ENCODE results near the gene IL19. TPM values are rescaled to one million over a fixed set of nuclear protein-coding genes. Genes with fewer than 3 reads are reported as not detected.
"Not testable (repeated sequence)": the region's sequence is repeated elsewhere in the genome, so short reads cannot be mapped to it uniquely, and the experiment has no call there.

IL19 gene
- polyA plus RNA-seq, 4 donors, result 0.39 to 0.82 (median 0.60) TPM

DNA sequence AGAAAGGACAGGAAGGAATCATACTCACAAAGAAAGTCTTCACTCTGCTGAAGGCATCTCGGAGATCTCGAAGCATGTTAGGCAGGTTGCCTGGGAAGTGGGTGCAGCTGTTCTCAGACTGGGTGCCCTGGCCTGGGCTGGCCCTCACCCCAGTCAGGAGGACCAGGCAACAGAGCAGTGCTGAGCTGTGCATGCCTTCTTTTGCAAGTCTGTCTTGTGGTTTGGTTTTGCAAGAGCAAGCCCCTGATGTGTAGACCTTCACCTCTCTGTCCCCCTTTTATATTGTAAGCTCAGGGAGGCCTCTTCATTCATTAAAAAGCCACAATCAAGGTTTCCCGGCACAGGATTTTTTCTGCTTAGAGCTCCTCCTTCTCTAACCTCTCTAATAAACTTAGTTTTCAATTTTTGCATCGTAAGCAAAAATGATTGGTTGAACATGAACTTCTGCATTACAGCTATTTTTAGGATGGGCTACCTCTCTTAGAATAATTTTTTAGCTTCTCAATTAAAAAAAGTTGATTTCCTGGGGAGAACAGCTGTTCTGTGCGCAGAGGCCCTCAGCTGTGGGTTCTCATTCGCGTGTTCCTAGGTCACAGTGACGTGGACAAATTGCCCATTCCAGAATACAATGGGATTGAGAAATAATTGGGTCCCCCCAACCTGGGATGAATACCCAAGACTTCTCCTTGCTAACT lies 1.8 kb downstream of the IL19 start, which contains the start of gene IL10:
IL10 (minus strand) TSS at position 252 of the 695 bp plus-strand sequence; CDS start at position 193, 59 bp downstream.
- DNase-seq (ENCODE audit: low read depth in 4 of 4, low spot score in 3 of 4), result no peak

DNA sequence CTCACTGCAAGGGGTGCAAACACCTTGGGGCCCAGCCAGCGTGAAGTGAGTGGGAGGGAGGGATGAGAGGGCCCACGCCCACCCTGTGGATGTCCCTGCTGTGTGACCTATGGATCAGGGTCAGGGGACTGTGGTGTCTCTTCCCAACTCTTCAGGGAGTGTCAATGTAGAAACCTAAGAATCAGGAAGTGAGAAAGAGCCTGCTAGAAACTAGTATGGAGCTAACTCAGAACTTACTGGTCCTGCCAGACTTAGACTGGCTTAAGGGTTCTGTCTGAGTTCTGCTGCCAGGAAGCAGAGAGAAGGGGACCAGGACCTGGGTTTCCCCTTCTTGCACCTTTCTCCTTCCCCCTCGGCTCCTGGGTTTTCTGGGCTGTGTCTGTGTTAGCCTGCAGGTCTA lies 3.5 kb downstream of the IL19 start:
- no peak for DNase-seq (ENCODE audit: low read depth in 4 of 4, low spot score in 3 of 4)

DNA sequence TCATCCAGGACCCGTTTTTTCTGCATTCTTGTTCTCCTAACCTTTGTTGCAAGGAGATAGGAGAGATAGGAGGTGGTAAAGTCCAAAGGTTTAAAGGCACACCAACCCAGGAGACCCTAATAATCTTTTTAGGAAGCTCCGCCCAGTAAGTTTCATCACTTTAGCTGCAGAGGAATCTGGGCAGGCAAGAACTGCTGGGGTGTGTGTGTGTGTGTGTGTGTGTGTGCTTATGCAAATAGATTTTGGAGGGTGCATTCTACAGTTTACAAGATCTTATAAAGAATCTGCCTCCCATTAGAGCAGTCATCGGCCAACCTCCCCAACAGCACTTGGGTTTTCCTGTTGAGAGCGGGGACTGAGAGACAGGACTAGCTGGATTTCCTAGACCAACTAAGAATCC lies 5.7 kb downstream of the IL19 start:
- no peak for DNase-seq (ENCODE audit: low read depth in 4 of 4, low spot score in 3 of 4)

DNA sequence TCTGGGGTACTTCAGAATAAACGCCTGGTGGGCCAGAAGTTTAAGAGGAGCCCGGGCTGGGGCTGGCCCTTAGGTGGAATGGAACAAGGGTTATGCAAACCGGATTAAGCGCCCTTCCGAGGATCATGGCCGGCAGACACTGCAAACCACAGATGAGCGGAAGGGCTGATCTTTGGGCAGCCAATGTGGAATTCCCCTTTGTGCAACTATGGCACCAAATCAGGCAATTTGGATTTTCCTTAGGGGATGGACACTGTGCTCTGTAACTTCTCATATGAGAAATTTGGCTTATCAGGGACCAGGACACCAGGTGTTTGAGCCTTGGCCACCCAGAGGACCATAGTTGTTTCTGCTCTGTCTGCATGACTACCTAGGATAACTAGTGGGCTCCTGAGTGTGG lies 7.5 kb downstream of the IL19 start:
- no peak for DNase-seq (ENCODE audit: low read depth in 4 of 4, low spot score in 3 of 4)

DNA sequence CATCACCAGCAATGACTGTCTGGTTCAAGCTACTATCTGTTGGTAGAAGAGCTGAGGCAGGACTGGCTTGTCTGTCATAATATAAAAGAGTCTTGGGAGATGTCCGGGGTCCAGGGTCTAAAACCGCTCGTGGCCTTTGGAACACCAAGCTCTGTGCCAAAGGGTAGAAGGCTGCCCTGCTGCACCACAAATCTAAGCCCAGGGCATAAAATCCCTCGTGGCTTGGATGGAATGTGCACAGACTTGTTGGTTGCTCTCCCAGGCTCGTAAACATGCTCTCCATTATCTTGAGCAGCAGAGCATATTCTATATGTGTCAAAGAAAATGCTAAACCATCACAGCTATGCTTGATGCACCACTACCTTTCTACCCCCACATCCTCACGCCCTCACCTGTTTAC lies 8.3 kb downstream of the IL19 start:
- DNase-seq (ENCODE audit: low read depth in 4 of 4, low spot score in 3 of 4), result not testable (repeated sequence)

DNA sequence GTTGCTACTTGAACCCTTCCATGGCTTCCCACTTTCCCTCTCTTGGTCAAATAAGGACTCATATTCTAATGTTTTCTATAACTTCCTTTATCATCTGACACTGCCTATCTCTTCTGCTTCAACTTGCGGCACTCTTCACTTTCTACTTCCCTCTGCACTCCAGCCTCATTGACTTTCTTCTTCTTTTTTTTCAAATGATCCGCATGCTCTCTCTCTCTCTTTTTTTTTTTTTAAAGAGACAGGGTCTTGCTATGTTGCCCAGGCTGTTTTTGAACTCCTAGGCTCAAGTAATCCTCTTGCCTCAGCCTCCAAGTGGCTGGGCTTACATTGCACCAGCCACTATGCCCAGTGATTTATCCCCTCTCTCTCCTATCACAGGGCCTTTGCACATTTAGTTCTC lies 9.1 kb downstream of the IL19 start:
- no peak for DNase-seq (ENCODE audit: low read depth in 4 of 4, low spot score in 3 of 4)

DNA sequence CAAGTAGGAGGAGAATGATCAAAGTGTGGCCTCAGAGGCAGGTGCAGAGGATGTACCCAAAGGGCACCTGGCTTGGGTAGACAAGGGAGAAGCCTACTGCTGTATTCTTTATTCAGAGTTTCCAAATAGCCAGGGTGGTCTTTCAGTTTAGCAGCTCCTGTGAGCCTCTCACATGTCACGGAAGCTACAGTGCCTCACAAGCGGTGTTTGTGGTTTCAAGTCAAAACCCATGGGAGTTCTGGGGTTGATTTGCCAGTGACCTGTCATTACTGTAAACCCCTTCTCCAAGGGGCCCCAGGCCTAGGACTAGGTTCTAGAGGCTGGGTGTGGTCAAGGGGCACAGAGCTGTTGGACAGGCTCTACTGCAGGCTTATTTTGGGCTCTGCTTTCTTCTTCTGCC lies 11.9 kb downstream of the IL19 start:
- no peak for DNase-seq (ENCODE audit: low read depth in 4 of 4, low spot score in 3 of 4)

DNA sequence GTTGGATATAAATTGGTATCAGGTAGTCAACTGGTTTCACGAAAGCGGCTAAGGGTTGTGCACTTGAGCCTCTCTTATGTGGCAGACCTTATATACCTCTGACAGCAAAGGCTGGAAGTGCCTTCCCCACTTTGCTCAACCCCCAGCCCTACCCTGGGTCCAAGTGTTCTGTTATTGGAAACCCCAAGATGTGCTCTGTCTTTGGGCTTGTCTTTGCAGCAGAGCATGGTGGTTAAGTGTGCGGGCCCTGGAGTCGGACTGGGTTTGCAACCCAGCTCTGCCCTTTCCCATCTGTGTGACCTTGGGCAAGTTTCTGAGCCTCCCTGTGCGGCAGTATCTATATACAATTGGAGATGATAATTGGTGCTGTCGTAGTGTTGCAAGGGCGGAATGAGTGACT lies 12.9 kb downstream of the IL19 start:
- no peak for DNase-seq (ENCODE audit: low read depth in 4 of 4, low spot score in 3 of 4)

DNA sequence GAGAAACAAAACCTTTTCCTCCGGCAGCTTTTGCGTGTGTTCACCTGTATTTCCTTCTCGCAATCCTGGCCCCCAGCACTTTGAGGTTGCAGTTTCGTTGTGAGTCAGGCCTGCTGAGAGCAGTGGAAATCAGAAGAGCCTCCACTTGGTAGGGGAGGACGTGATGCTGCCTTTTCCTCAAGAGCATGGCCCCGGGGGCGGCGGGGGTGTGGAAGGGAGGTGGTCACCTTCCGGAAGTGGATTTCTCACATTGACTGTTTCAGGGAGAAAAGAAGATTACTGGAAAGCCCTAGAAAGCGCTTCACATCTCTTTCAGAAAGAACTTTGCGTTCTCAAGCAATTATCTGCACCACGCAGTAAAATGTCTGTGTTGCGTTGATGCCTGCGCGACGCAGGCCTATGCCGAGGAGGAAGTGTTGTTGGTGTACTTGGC lies 13.9 kb downstream of the IL19 start:
- DNase-seq (ENCODE audit: low read depth in 4 of 4, low spot score in 3 of 4), result no peak

DNA sequence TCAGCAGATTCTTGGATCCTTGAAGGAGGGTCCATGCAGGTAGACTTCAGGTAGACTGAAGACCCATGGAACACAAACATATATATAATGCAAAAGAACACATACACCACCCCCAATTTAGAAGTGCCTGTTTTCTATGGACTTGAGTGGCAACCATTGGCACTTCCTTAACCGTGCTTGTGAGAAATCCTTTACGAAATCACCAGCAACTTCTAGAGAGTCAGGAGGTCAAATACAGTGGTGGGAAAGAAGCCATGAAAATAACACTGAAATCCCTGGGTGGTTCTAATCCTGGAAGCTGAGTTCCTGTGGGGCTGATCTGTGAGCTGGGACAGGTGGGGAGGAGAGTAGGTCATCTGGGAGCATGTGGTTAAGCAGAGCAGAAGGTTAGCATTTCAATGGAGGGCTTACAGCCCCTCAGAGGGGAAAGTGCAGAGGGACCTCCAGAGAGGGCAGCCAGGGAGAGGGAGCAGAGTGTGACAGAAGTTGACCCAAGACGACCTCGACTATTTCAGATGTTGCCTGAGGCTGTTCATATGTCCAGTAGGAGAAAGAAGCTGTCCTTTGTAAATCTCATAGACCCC lies 14.7 kb downstream of the IL19 start:
- DNase-seq (ENCODE audit: low read depth in 4 of 4, low spot score in 3 of 4), result no peak

DNA sequence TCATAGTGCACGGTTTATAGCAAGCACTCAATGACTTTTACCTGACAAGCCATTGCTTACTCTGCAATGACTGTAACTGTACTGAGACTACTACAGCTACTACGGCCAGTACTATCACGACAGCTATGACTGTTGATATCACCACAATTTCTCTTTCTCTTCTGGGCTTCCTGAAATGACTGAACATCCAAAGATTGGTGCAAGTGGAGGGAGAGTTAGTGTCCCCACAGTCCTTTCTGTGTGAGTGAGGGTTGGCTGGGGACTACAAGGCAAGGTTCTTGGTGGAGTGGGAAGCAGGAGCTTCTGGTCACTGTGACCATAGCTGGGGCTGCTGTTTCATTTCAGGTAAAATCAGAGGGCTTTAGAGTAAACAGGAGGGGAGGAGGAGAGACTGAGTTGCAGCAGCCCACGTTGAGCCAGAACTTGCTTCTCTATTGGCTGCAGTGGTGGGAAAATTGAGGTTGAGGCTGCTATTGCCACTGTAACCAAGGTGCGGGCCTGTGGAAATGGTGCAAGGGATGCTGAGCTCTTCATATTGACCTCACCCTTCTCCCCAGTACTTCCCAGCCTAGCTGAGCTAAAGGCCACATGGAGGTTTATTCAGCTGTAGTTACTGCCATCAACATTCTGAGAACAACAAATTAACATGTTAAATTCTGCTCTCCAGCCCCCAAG lies 15.8 kb downstream of the IL19 start:
- no peak for DNase-seq (ENCODE audit: low read depth in 4 of 4, low spot score in 3 of 4)

DNA sequence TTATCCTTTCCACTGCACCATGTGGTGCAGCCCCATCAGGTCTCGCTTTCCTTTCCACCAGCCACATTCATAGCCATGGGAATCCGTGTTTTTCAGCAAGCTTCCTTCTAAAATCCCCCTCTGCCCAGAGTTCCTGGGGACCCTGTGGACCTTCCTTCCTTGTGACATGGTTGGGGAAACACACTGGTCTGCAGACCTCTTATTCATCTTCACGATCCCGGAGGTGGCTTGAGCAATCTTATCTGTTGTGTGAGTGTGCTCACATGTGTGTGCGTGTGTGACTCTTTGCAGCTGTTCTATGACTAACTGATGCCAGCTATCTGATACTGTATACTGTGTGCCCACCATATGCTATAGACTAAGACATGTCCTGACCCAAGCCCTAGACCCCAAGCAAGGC lies 17.3 kb downstream of the IL19 start:
- DNase-seq (ENCODE audit: low read depth in 4 of 4, low spot score in 3 of 4), result no peak

DNA sequence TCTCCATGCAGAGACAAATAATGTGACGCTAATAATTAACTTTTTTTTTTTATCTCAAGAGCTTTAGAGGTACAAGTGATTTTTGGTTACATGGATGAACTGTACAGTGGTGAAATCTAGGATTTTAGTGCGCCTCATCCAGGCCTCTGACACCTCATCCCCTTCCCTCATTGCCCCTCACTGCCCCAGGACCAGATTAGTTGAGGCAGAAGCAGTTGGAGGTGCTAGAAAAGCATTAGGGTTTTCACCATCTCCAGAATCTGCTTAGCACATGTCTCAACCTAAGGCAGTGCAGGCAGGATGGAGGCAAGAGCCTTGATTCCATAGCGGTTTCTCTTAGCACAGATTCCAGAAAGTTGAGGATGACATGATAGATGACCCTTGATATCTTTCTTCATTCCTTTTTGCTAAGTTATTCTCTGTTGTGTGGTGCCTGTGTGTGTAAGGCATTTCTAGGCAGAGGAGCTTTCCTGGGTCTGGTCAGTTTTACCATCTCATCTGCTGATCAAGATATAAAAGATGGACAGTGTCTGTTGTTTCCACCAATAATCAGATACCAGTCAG lies 18.0 kb downstream of the IL19 start:
- no peak for DNase-seq (ENCODE audit: low read depth in 4 of 4, low spot score in 3 of 4)

DNA sequence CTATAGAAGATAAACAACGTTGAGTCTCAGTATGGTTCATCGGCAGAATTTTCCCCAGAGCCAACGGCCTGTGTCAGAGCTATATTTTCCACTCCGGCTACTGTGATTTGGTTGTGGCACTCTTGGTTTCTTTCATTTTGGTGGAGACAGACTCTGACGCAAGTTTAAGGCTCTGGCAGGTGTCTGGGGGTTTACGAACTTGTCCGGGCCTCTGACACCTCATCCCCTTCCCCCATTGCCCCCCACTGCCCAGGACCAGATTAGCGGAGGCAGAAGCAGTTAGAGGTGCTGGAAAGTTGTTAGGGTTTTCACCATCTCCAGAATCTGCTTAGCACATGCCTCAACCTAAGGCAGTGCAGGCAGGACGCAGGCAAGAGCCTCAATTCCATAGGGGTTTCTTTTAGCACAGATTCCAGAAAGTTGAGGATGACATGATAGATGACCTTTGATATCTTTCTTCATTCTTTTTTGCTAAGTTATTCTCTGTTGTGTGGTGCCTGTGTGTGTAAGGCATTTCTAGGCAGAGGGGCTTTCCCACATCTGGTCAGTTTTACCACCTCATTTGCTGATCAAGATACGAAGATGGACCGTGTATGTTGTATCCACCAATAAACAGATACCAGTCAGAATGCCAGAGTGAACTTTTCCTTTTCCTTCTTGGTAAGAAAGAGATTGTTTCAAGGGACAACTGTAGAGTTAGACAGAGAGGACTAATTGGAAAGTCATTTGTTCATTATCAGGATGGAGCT lies 20.1 kb downstream of the IL19 start:
- DNase-seq (ENCODE audit: low read depth in 4 of 4, low spot score in 3 of 4), result no peak

DNA sequence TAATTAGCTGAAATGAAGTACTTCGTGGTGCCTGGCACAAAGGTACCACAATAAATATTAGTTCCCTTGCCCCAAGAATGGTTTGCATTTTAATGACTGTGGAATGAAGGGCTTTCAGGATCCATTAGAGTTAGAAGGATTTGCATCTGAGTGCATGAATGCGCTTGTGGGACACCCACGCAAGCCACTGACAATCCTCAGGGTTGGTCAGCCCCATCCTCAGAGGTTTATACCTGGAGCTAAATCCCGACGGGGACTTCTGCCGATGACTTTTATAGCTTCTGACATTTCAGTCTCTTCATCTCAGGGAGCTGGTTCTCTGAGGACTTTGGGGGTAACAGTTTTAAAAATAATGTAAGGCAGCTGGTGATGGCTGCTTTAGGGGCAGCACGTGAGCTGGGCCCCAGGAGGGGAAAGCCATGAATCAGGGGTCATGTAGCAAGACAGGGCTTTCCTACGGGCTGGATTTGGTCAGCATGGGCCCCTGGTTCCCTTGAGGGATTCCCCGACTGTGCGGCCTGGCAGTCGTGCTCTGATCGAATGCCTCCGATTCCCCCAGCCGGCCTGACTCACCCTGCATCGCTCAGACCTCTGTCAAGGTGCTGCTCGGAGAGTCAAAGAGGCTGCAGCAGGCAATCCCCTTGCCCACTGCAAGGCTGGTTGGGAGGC lies 22.5 kb downstream of the IL19 start:
- DNase-seq (ENCODE audit: low read depth in 4 of 4, low spot score in 3 of 4), result no peak

DNA sequence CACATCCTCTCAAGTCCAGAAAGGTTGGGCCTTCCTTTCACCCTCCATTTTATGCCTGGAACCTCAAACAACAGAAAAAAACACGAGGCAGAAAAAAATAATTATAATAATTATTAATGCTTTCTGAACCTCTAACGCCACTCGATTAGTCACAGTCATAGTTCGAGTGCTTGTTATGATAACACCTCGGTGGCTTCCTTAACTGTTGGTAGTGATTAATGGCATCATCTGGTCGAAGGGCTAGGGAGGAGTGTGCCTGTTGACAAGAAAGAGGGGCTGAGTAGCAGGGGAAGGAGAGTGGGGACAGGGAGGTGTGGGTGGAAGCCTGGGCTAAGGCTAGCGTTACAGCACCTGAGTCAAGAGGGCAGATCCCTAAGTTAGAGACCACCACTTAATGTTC lies 23.0 kb downstream of the IL19 start:
- no peak for DNase-seq (ENCODE audit: low read depth in 4 of 4, low spot score in 3 of 4)

DNA sequence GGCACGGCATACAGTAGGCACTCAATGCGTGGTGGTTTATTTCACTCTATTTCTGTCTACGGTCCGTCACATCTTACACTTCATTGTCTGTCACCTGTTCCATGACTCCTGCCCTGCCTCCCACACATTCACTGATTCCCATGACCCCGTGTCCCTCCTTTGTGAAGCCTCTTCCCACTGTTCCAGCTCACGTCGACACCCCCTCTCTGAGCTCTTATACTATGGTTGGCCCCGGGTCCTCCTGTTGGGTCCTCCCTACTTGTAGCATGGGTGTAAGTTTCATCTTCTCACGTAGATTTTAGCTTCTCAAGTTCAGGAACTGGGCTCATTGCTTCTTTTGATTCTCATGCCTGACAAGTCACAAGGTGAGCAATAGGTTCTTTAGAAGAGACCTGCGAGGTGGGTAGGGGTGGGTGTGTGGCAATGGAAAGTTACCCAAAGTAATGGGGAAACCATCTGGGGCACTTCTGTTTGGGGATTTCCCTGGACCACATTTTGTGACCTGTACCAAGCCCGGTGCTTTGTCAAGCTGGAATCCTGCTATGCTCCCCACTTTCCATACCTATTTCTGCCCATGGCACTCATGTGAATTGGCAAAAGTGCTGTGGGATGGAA lies 23.8 kb downstream of the IL19 start:
- DNase-seq (ENCODE audit: low read depth in 4 of 4, low spot score in 3 of 4), result no peak

DNA sequence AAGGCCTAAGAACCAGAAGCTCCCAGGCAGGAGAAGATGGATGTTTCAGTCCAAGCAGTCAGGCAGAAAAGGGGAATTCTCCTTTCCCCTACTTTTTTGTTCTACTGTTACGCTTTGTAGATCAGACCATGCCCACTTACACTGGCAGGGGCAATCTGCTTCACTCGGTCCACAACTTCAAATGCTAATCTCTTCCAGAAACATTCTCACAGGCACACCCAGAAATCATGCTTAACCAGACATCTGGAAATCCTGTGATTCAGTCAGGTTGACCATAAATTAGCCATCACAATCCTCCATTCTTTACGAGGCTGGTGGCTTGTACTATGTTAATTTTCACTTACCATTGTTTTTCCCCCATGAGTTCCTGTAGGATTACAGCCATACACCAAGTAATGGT lies 25.5 kb downstream of the IL19 start:
- no peak for DNase-seq (ENCODE audit: low read depth in 4 of 4, low spot score in 3 of 4)

DNA sequence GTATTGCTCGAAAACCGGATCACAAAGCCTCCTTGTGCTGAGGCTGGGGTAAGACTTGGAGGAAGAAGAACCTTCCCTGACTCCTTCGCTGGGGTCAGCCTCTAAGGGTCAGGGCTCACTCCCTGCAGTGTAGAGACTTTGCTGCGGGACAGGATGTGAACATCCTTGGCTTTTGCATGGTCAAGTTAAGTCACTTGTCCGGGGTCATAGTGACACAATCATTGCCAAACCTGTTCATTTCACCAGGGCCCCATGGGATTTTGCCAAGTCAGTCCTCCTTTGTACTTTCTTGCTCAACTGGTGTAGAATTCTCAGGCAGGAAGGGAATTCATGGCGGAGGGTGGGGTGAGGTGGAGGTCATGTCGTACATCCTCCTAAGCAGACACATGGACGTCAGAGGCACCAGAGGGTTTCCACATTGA lies 26.4 kb downstream of the IL19 start:
- no peak for DNase-seq (ENCODE audit: low read depth in 4 of 4, low spot score in 3 of 4)

Measured in right renal pelvis (tissue), 4 donors.